HepG2 (cell line): ENCODE data around the gene CYB5A. TPM values are rescaled to one million over a fixed set of nuclear protein-coding genes. Genes with fewer than 3 reads are reported as not detected.
A peak's percentile ranks its signal among the peaks of the same experiment; 100 is the strongest.

ENCODE experiments used
- BRCA1 ChIP-seq: sonication (generic); formaldehyde crosslinking; IDR thresholded peaks from 2 replicates; pipeline ENCODE4 v1.4.0; 2020; ENCODE audit warnings: missing genetic modification reagents
- CBX2 ChIP-seq, 2 experiments: fragments of 200-600 bp in 1 of 2; sonication (generic); formaldehyde crosslinking in 1 of 2; IDR thresholded peaks; 2 replicates each; pipeline versions ENCODE4 v1.7.0 to v1.8.1; 2018 to 2022; ENCODE audit warnings: low read depth in 2 of 2, low read length in 1 of 2, mild to moderate bottlenecking in 1 of 2, missing genetic modification reagents in 1 of 2
- EHMT2 ChIP-seq: fragments of 200-600 bp; sonication (generic); IDR thresholded peaks from 2 replicates; pipeline ENCODE4 v1.7.0; 2017; ENCODE audit warnings: antibody characterized with exemption, low read depth, low read length, borderline replicate concordance
- HNRNPK ChIP-seq: fragments of 200-400 bp; formaldehyde crosslinking; IDR thresholded peaks from 2 replicates; pipeline ENCODE4 v1.6.1; 2018; ENCODE audit warnings: low read length, low read depth, moderate library complexity, mild to moderate bottlenecking; ENCODE audit not compliant: poor library complexity, severe bottlenecking
- ISL2 ChIP-seq: sonication (generic); formaldehyde crosslinking; IDR thresholded peaks from 2 replicates; pipeline ENCODE4 v1.5.0; 2020; ENCODE audit warnings: missing genetic modification reagents
- PRPF4 ChIP-seq: fragments of 200-400 bp; formaldehyde crosslinking; IDR thresholded peaks from 2 replicates; pipeline ENCODE4 v1.6.1; 2016; ENCODE audit warnings: low read length, low read depth; ENCODE audit not compliant: poor library complexity, severe bottlenecking
- TBL1XR1 ChIP-seq: fragments of 150-350 bp; IDR thresholded peaks from 2 replicates; pipeline ENCODE4 v1.6.1; 2014; ENCODE audit warnings: borderline replicate concordance, low read length; ENCODE audit not compliant: partially characterized antibody
- ZNF160 ChIP-seq: sonication (generic); formaldehyde crosslinking; IDR thresholded peaks from 2 replicates; pipeline ENCODE4 v1.8.0; 2022; ENCODE audit warnings: mild to moderate bottlenecking, inconsistent platforms, missing genetic modification reagents
- ZNF614 ChIP-seq: IDR thresholded peaks from 2 replicates; pipeline ENCODE4 v1.6.1; 2018; ENCODE audit warnings: missing biosample characterization, missing genetic modification reagents, inconsistent platforms, borderline replicate concordance
- ZNF780A ChIP-seq: sonication (generic); formaldehyde crosslinking; IDR thresholded peaks from 2 replicates; pipeline ENCODE4 v1.8.0; 2022; ENCODE audit warnings: mild to moderate bottlenecking, missing genetic modification reagents, moderate library complexity
- polyA plus RNA-seq, 8 experiments: library from polyadenylated mRNA; depleted of rRNA in 3 of 8; stranded (reverse) in 7 of 8; unstranded in 1 of 8; fragments of >200 nt; fragmentation: Illumina TruSeq in 4 of 8; extraction: Trizol in 4 of 8; gene quantifications; 2 replicates each; pipeline versions ENCODE4 v1.2.1 to v1.2.3, GENCODE V29; 2011 to 2016; ENCODE audit warnings: low read depth in 4 of 8, missing spikeins in 1 of 8, mixed read lengths in 1 of 8; ENCODE audit not compliant: insufficient read depth in 1 of 8
- total RNA-seq, 5 experiments: library from RNA; depleted of rRNA; stranded (reverse); fragments of >200 nt; fragmentation: Illumina TruSeq; extraction: Trizol; gene quantifications; 2 replicates each; pipeline ENCODE4 v1.2.3, GENCODE V29; 2016; ENCODE audit warnings: low read depth in 1 of 5
- TF ChIP-seq, protein P1 (sequence below): sonication (generic); formaldehyde crosslinking; IDR thresholded peaks from 2 replicates; pipeline ENCODE4 v1.4.0; 2020; ENCODE audit warnings: missing genetic modification reagents, low read depth, mild to moderate bottlenecking, borderline replicate concordance
- TF ChIP-seq, protein P2 (sequence below): sonication (generic); IDR thresholded peaks from 2 replicates; pipeline ENCODE4 v1.6.1; 2016; ENCODE audit warnings: low read depth, borderline replicate concordance
- TF ChIP-seq, protein P3 (sequence below): sonication (generic); formaldehyde crosslinking; IDR thresholded peaks from 2 replicates; pipeline ENCODE4 v1.9.0; 2021; ENCODE audit warnings: missing genetic modification reagents, mild to moderate bottlenecking, borderline replicate concordance
- TF ChIP-seq, protein P4 (sequence below): sonication (generic); formaldehyde crosslinking; conservative IDR thresholded peaks from 2 replicates; pipeline ENCODE4 v1.4.0; 2020; ENCODE audit warnings: missing genetic modification reagents
- TF ChIP-seq, protein P5 (sequence below): sonication (generic); formaldehyde crosslinking; conservative IDR thresholded peaks from 2 replicates; pipeline ENCODE4 v1.4.0; 2020; ENCODE audit warnings: mild to moderate bottlenecking, missing genetic modification reagents, moderate library complexity
- TF ChIP-seq, protein P6 (sequence below): IDR thresholded peaks from 2 replicates; pipeline ENCODE4 v1.6.1; 2018; ENCODE audit warnings: missing genetic modification reagents, mild to moderate bottlenecking, missing compliant biosample characterization

Gene CYB5A
- total and polyA plus RNA-seq, 2 of the 13 experiments (the other 11 are each of a cell fraction or from before 2014, with no cell fraction given), result 215 to 356 TPM

DNA sequence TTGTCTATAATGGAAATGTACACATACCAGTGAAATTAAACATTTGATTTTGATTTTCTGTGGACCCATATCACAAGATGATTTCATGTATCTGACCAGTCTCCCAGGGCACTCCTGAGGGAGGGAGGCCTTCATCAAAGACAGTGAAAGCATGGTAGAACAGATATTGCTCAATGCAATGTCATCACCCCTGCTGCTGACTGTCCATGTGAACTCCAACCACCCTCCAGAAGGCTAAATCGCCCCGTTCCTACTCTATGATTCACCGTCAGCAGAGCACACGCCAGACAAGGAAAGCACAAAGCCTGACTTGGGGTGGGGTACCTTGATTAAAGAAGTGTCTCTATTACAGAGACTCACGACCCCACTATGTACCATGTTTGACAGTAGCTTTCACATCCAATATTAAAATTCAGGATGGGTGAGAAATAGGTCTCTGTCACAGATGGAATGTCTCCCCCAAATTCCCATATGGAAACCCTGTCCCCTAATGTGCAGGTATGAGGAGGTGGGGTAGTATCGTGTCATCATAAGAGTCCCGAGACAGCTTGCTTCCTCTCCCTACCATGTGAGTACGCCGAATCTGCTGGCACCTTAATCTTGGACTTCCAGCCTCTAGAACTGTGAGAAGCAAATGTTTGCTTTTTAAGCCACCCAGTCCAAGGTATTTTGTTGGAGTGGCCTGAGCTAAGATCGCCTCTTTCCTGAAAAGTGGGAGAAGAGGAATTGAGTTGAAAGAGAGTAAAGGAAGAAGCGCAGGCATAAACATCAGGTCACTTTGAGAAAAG, 42.4 kb downstream of the CYB5A start (continued):
- TF ChIP-seq, protein P1, sequence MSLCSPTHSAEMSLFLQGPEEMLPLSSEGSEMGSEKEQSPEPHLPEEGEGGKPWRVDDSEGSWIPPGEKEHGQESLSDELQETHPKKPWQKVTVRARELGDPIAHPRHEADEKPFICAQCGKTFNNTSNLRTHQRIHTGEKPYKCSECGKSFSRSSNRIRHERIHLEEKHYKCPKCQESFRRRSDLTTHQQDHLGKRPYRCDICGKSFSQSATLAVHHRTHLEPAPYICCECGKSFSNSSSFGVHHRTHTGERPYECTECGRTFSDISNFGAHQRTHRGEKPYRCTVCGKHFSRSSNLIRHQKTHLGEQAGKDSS (CRISPR knock-in tag), result no peak
- TF ChIP-seq, protein P2, sequence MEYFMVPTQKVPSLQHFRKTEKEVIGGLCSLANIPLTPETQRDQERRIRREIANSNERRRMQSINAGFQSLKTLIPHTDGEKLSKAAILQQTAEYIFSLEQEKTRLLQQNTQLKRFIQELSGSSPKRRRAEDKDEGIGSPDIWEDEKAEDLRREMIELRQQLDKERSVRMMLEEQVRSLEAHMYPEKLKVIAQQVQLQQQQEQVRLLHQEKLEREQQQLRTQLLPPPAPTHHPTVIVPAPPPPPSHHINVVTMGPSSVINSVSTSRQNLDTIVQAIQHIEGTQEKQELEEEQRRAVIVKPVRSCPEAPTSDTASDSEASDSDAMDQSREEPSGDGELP, result peak; percentile 43; the same call in 1 of the 2 replicates
- TF ChIP-seq, protein P3, sequence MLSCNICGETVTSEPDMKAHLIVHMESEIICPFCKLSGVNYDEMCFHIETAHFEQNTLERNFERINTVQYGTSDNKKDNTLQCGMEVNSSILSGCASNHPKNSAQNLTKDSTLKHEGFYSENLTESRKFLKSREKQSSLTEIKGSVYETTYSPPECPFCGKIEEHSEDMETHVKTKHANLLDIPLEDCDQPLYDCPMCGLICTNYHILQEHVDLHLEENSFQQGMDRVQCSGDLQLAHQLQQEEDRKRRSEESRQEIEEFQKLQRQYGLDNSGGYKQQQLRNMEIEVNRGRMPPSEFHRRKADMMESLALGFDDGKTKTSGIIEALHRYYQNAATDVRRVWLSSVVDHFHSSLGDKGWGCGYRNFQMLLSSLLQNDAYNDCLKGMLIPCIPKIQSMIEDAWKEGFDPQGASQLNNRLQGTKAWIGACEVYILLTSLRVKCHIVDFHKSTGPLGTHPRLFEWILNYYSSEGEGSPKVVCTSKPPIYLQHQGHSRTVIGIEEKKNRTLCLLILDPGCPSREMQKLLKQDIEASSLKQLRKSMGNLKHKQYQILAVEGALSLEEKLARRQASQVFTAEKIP (CRISPR knock-in tag), result no peak
- no peak for TF ChIP-seq ZNF160
- 0 out of 2 replicates have a peak, but pooled peaks have one; percentile 29 for TF ChIP-seq ISL2 (CRISPR knock-in tag)
- TF ChIP-seq PRPF4, result no peak
- TF ChIP-seq, protein P4, sequence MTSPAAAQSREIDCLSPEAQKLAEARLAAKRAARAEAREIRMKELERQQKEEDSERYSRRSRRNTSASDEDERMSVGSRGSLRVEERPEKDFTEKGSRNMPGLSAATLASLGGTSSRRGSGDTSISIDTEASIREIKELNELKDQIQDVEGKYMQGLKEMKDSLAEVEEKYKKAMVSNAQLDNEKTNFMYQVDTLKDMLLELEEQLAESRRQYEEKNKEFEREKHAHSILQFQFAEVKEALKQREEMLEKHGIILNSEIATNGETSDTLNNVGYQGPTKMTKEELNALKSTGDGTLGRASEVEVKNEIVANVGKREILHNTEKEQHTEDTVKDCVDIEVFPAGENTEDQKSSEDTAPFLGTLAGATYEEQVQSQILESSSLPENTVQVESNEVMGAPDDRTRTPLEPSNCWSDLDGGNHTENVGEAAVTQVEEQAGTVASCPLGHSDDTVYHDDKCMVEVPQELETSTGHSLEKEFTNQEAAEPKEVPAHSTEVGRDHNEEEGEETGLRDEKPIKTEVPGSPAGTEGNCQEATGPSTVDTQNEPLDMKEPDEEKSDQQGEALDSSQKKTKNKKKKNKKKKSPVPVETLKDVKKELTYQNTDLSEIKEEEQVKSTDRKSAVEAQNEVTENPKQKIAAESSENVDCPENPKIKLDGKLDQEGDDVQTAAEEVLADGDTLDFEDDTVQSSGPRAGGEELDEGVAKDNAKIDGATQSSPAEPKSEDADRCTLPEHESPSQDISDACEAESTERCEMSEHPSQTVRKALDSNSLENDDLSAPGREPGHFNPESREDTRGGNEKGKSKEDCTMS (CRISPR knock-in tag), result no peak
- TF ChIP-seq BRCA1 (CRISPR knock-in tag), result 0 out of 2 replicates have a peak, but pooled peaks have one; percentile 25
- peak; percentile 53; the same call in 1 of the 2 replicates for TF ChIP-seq ZNF614
- no peak for TF ChIP-seq HNRNPK
- TF ChIP-seq ZNF780A (CRISPR knock-in tag), result 0 out of 2 replicates have a peak, but pooled peaks have one; percentile 67
- no peak for TF ChIP-seq TBL1XR1
- TF ChIP-seq EHMT2, result peak; percentile 18; the same call in 1 of the 2 replicates
- TF ChIP-seq, protein P5, sequence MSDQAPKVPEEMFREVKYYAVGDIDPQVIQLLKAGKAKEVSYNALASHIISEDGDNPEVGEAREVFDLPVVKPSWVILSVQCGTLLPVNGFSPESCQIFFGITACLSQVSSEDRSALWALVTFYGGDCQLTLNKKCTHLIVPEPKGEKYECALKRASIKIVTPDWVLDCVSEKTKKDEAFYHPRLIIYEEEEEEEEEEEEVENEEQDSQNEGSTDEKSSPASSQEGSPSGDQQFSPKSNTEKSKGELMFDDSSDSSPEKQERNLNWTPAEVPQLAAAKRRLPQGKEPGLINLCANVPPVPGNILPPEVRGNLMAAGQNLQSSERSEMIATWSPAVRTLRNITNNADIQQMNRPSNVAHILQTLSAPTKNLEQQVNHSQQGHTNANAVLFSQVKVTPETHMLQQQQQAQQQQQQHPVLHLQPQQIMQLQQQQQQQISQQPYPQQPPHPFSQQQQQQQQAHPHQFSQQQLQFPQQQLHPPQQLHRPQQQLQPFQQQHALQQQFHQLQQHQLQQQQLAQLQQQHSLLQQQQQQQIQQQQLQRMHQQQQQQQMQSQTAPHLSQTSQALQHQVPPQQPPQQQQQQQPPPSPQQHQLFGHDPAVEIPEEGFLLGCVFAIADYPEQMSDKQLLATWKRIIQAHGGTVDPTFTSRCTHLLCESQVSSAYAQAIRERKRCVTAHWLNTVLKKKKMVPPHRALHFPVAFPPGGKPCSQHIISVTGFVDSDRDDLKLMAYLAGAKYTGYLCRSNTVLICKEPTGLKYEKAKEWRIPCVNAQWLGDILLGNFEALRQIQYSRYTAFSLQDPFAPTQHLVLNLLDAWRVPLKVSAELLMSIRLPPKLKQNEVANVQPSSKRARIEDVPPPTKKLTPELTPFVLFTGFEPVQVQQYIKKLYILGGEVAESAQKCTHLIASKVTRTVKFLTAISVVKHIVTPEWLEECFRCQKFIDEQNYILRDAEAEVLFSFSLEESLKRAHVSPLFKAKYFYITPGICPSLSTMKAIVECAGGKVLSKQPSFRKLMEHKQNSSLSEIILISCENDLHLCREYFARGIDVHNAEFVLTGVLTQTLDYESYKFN (CRISPR knock-in tag), result peak; percentile 34
- TF ChIP-seq CBX2 (IDR thresholded peaks at IDR 0.05; ENCODE audit: low read depth, low read length), result no peak
- no peak for TF ChIP-seq CBX2 (CRISPR knock-in tag; IDR thresholded peaks at IDR 0.05; ENCODE audit: low read depth)
- TF ChIP-seq, protein P6, sequence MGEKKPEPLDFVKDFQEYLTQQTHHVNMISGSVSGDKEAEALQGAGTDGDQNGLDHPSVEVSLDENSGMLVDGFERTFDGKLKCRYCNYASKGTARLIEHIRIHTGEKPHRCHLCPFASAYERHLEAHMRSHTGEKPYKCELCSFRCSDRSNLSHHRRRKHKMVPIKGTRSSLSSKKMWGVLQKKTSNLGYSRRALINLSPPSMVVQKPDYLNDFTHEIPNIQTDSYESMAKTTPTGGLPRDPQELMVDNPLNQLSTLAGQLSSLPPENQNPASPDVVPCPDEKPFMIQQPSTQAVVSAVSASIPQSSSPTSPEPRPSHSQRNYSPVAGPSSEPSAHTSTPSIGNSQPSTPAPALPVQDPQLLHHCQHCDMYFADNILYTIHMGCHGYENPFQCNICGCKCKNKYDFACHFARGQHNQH (CRISPR knock-in tag), result peak; percentile 91
